Stimulated activated CD4-positive, alpha-beta T cell treated with anti-CD3 and anti-CD28 coated beads, TNF-alpha, amount 100 ng/mL, for 24 hours (primary cell): ENCODE measurements around the gene NOL9.
"Not testable (repeated sequence)": the region's sequence is repeated elsewhere in the genome, so short reads cannot be mapped to it uniquely, and the experiment has no call there.

Source experiments
- DNase-seq, 3 experiments: peaks; one replicate each; pipeline ENCODE4 v3.0.0-alpha.2; 2020; ENCODE audit warnings: low read depth in 3 of 3

The NOL9 gene

DNA sequence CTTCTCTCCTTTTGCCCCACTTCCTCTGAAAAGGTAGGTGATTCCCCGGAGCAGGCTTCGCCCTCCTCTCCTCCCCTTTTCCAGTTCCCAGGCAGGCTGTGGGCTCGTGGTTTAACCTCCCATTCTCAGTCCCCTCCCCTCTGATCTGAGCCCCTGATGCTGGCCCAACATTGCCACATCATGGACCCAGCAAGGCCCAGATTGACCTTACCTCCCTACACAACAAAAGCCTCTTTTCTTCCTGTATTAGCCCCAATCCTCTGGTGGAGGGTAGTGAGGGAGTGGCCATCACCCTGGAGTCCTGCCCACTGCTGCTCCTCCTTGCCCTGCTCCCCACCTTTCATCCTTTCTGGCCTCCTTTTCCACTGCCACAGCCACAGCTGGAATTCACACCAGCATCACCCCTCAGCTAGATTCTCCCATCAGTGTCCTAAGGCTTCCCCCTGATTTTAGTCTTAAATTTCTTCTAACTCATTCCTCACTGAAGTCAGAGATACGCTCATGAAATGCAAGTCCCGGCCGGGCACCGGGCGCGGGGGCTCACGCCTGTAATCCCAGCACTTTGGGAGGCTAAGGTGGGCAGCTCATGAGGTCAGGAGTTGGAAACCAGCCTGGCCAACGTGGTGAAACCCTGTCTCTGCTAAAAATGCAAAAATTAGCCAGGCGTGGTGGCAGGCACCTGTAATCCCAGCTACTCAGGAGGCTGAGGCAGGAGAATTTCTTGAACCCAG, 18.5 kb upstream of the NOL9 start:
- no peak for DNase-seq

- DNase-seq: no peak
Measured at GRCh38 chr1:6570987-6571386, 16.7 kb upstream of the NOL9 start.

- no peak for DNase-seq
Measured at GRCh38 chr1:6570100-6570499, 15.8 kb upstream of the NOL9 start.

DNA sequence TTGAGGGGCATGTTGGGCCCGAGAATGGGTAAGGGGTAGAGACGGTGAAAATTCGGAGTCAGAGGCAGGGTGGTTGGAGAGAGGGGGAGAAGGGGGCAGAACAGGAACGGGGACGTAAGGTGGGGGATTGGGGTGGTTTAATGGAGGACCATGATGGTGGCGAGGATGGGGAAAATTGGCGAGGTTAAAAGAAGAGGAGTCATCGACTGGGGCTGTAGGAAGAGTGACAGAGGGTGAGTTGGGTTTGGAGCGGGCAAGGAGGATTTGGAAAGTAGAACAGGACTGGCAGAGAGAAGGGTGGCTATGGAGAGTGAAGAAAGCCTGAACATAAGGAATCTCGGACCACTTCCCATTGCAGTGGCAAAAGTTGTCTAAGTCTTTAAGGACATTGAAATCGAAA, 14.7 kb upstream of the NOL9 start:
- DNase-seq: no peak

- no peak for DNase-seq
Measured at GRCh38 chr1:6560267-6560666, 6.0 kb upstream of the NOL9 start.

DNA sequence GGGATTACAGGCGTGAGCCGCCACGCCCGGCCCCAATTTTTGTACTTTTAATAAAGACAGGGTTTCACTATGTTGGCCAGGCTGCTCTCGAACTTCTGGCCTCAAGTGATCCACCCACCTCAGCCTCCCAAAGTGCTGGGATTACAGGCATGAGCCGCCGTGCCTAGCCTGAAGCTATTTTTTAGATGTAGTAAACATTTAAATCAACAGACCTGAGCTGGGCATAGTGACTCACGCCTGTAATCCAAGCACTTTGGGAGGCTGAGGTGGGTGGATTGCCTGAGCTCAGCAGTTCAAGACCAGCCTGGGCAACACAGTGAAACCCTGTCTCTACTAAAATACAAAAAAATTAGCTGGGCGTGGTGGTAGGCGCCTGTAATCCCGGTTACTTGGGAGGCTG, 4.8 kb upstream of the NOL9 start:
- not testable (repeated sequence) for DNase-seq

- DNase-seq: no peak
Measured at GRCh38 chr1:6557597-6557996, 3.3 kb upstream of the NOL9 start.

GRCh38 chr1:6554907-6555778, 830 bp upstream of the NOL9 start, which contains the start of gene TAS1R1:
TSS of gene TAS1R1 (plus strand) at chr1:6555307. CDS start at chr1:6555374, 67 bp downstream.
- no peak for DNase-seq

- no peak for DNase-seq
Measured at GRCh38 chr1:6547301-6547700, 7.0 kb downstream of the NOL9 start.

DNA sequence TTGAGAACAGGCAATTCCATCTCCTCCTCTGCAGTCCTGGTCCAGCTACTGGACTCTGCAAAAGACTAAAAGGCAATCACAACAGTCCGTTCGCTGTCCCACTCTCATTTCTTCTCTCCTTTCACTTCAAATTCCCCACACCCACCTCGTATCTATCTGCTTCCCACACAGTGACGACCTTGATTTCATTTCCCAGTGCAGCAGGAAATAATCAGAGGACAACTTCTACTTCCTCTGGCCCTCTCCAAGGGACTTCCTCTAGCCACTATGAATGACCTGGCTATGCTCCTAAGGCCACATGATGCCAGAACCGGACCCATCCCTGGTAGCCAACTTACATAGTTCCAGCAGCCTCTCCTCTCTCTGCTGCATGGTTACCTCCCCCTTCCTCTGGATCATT, 8.0 kb downstream of the NOL9 start:
- DNase-seq: no peak

DNA sequence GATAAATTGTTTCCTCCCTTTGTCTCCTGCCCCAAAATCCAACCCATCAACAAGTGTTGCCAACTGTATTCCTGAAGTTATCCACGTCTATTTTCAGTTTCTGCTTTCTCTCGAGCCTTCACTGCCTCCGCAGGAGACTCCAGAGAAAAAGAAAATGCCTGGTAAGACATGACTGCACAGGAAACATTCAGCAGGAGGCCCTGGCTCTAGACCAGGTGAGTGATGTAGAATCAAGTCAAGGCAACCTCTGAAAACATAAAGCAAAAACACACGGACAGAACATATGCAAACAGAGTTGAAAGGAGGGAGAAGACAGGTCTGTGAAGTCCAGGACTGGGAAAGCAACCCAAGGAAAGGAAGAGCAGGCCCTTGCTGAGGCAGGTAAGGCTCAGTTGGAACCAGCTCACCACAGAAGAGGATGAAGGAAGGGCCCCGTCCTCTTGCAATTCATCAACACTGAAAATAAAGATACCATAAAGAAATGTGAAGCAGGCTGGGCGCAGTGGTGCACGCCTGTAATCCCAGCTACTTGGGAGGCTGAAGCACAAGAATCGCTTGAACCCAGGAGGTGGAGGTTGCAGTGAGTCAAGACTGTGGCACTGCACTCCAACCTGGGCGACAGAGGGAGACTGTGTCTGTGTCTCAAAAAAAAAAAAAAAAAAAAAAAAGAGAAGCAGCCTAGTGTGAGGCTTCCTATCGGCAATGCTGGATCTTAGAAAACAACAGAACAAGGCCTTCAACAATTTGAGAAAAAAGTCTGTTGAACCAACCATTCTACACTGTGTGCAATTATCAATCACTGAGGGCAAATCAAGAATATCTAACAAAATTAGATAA, 8.8 kb downstream of the NOL9 start:
- no peak for DNase-seq

DNA sequence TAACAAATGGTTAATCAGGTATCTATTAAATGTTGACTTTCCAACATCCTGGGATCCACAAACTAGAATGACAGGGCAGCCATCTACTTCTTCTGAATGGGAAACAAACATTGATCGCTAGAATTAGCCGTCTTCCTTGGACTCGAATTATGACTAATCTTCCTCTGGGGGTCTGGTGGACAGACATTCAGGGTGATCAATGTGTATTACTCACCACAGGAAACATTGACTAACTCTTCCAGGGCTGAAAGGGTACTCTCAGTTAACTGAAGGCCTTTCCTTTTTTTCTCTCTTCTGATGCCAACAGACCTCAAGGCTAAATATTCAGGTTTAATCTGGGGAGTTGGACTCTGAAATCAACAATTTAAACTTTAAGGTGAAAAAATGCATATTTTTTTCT, 9.5 kb downstream of the NOL9 start:
- DNase-seq: no peak

GRCh38 chr1:6538956-6539355, 15.4 kb downstream of the NOL9 start:
- no peak for DNase-seq

DNA sequence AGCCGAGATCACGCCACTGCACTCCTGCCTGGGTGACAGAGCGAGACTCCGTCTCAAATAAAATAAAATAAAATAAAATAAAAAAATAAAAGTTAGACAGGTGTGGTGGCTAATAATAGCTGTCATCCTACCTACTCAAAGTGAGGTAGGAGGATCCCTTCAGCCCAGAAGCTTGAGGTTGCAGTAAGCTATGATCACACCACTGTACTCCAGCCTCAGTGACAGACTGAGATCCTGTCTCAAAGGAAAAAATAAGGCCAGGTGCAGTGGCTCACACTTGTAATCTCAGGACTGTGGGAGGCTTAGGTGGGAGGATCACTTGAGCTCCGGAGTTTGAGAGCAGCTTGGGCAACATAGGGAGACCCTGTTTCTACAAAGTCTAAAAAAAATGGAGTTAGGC, 18.0 kb downstream of the NOL9 start:
- DNase-seq: no peak

DNA sequence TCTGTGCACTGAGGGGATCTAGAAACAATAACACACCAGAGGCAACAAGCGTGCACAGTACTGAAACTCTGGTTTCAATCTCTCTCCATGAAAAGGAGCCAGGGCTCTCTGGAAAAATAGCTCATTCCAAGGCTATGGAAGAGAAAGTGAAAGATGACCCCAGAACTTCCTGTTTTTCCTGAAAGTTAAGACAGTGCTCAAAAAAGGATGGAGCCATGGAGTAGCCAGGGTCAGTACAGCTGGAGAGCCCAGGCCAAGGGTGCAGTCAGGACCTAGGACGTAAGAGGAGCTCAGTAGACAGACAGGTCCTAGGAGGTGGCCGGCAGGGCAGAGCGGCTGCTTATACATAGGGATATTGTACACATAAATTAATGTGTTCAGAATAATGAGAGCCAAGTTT, 19.1 kb downstream of the NOL9 start:
- DNase-seq: no peak

DNA sequence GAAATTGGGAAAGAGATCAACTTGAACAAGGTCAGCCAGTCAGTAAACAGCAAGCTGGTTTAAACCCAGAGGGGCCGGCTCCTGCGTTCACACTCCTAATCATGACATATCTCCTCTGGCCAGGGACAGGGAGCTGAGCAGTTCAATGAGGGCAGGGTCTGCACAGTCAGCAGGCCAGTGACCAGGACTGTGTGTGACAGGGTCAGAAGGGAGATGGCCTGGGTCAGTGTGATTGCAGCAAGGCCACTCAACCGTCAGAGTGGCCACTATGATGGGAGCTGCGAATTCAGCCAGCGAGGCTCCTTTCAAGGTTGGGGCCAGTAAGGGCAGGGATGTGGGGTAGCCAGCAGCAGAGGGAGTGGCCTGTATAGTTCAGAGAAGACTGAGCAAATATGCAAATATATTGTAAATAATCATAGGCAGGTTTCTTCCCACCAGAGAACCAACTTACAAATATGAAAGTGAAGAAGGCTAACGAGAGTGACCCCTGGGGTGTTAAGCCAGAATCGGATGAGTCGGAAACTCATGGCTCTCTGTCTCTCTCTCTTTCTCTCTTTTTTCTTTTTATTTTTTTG, 20.0 kb downstream of the NOL9 start:
- DNase-seq: no peak

- DNase-seq: no peak
Measured at GRCh38 chr1:6531996-6532395, 22.3 kb downstream of the NOL9 start.

- DNase-seq: no peak
Measured at GRCh38 chr1:6530504-6531160, 23.7 kb downstream of the NOL9 start.

DNA sequence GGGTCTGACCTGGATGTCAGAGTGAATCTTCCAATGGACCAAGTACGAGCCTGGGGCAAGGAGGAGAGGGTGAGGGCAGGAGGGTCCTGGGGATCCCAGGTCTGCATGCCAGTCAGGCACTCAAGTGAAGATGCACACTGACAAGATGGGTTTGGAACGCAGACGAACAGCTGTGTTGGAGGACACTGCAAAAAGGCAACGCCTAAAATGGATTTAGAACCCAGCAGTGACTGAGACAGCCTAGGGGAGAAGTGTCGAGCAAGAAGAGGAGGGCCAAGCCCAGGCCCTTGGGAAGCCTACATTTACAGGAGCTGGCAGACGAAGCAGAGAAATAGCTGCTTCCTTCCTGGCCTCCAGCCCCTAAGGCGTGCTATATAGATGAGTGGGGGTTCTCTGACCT, 25.8 kb downstream of the NOL9 start:
- no peak for DNase-seq

GRCh38 chr1:6526316-6526715, 28.0 kb downstream of the NOL9 start:
- DNase-seq: no peak

DNA sequence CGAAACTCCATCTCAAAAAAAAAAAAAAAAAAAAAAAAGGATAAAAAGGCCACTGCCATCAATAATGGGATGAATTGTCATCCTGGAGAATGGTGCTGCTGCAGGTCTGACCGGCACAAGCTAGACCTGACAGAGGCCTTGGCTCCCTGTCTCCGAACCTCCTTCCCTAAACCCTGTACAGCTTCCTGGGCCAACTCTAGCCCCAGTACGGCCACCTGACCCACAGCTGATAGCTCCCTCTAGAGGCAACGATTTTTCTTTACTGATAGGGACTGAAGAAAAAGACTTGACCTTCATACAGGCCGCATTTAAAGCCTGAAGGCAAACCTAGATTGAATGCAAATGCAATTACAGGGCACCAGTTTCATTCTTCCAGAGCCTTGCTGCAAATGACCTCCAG, 30.7 kb downstream of the NOL9 start:
- no peak for DNase-seq
